Right lobe of liver (tissue), 4 donors: ENCODE results near the gene IL19.

Experiments
- POLR2A ChIP-seq: fragments of 450-650 bp; IDR thresholded peaks from one replicate; pipeline ENCODE4 v1.6.1; 2017; ENCODE audit warnings: antibody characterized with exemption, mild to moderate bottlenecking
- TF ChIP-seq, protein P1 (sequence below), 4 donors: fragments of 200-600 bp in 3 of 4; fragments of 450-650 bp in 1 of 4; IDR thresholded peaks; one replicate each; pipeline versions ENCODE4 v1.5.1 to v1.8.0; 2016 to 2022; ENCODE audit warnings: antibody characterized with exemption in 4 of 4, mild to moderate bottlenecking in 2 of 4
- donor health status: DM: no; HTN: no; CAD: no.
- donor health status: DM: no; HTN: no; CAD: no.
- donor health status: DM: no; HTN: yes; CAD: no.

- TF ChIP-seq, protein P1, sequence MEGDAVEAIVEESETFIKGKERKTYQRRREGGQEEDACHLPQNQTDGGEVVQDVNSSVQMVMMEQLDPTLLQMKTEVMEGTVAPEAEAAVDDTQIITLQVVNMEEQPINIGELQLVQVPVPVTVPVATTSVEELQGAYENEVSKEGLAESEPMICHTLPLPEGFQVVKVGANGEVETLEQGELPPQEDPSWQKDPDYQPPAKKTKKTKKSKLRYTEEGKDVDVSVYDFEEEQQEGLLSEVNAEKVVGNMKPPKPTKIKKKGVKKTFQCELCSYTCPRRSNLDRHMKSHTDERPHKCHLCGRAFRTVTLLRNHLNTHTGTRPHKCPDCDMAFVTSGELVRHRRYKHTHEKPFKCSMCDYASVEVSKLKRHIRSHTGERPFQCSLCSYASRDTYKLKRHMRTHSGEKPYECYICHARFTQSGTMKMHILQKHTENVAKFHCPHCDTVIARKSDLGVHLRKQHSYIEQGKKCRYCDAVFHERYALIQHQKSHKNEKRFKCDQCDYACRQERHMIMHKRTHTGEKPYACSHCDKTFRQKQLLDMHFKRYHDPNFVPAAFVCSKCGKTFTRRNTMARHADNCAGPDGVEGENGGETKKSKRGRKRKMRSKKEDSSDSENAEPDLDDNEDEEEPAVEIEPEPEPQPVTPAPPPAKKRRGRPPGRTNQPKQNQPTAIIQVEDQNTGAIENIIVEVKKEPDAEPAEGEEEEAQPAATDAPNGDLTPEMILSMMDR (IDR thresholded peaks at IDR 0.05) = no peak
- TF ChIP-seq POLR2A = no peak
These were observed 119.8 kb downstream of the IL19 start for GRCh38 chr1:206890125-206891060.
